ENCODE results near the gene MAP3K13. TPM values are rescaled to one million over a fixed set of nuclear protein-coding genes. Genes with fewer than 3 reads are reported as not detected.

Gene MAP3K13
- total and polyA plus RNA-seq, 10 donors = 13.2 to 20.9 (median 16.3) TPM

- Histone ChIP-seq H3K27me3 (replicated peaks in 1 of 7) (no peaks in the 10 kb centered on the region), H3K4me3 (no peak overlapping the region), H3K27ac (no peak overlapping the region), H3K9me3 (no peaks in the 10 kb centered on the region), H3K36me3 (no peaks in the 10 kb centered on the region), H3K4me1 (no peaks in the 10 kb centered on the region)
- intact Hi-C loops (cut with DNase I; ENCODE audit: low total_unique reads) = no loop called here
- no peak for DNase-seq
- TF ChIP-seq CTCF (IDR thresholded peaks at IDR 0.05 in 8 of 11, conservative IDR thresholded peaks at IDR 0.05 in 3 of 11) = no peak
- no peak for TF ChIP-seq POLR2AphosphoS5 (IDR thresholded peaks at IDR 0.05)
- no peak for TF ChIP-seq POLR2A (IDR thresholded peaks at IDR 0.05)
- 86 to 93% (median 89%) methylated on average over 5 of the region's 5 CpGs for WGBS, 5 donors
Measured at GRCh38 chr3:185356499-185356898, 6.4 kb upstream of the MAP3K13 start.

DNA sequence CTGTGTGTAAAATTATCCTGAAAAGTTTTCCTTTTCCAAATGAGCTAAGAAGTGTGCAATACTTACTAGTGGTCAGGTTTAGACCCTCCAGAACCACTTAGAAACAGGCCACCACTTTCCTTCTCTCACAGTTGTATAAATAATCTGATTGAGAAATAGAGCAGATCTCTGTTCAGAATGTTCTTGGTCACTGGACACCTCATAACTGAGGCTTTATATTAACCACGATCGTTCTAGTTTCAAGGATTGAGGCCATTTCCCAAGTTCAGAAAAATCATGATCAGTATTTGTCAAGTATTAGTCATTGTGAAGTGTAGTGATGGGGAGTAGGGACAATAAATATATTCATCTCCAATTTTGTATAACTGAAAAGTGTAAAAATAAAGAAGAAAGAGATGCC lies 1.0 kb upstream of the MAP3K13 start:
- Histone ChIP-seq H3K4me3 (no peak overlapping the region), H3K9me3 (no peaks in the 10 kb centered on the region), H3K27me3 (replicated peaks in 1 of 7) (peaks cover 0 to 27% (median 0%) of the 10 kb centered on the region in 7 donors), H3K4me1 (peaks cover 0 to 20% (median 6%) of the 10 kb centered on the region in 6 donors), H3K36me3 (no peaks in the 10 kb centered on the region), H3K27ac (no peak overlapping the region)
- intact Hi-C loops (cut with DNase I; ENCODE audit: low total_unique reads) = no loop called here
- no peak for DNase-seq
- TF ChIP-seq CTCF (IDR thresholded peaks at IDR 0.05 in 8 of 11, conservative IDR thresholded peaks at IDR 0.05 in 3 of 11) (no peak), POLR2A (IDR thresholded peaks at IDR 0.05) (no peak), POLR2AphosphoS5 (IDR thresholded peaks at IDR 0.05) (no peak)
- 84 to 98% (median 95%) methylated on average over 2 of the region's 2 CpGs for WGBS, 5 donors

- peak overlapping the region in 6 of 8 donors; percentile 40 to 55 (median 52) for H3K27ac ChIP-seq
- WGBS, 5 donors = 11 to 15% (median 11%) methylated on average over 8 of the region's 8 CpGs
Measured at GRCh38 chr3:185363662-185364203, 797 bp downstream of the MAP3K13 start.

More at GRCh38 chr3:185363662-185364203, 797 bp downstream of the MAP3K13 start:
- Histone ChIP-seq H3K4me1 (peaks cover 0 to 20% (median 6%) of the 10 kb centered on the region in 6 donors), H3K4me3 (peak overlapping the region; percentile 37 to 67 (median 43)), H3K27me3 (replicated peaks in 1 of 7) (peaks cover 0 to 27% (median 0%) of the 10 kb centered on the region in 7 donors), H3K36me3 (no peaks in the 10 kb centered on the region), H3K9me3 (no peaks in the 10 kb centered on the region)
- no peak for DNase-seq
- TF ChIP-seq CTCF (IDR thresholded peaks at IDR 0.05 in 8 of 11, conservative IDR thresholded peaks at IDR 0.05 in 3 of 11) (no peak), POLR2A (IDR thresholded peaks at IDR 0.05) (no peak), POLR2AphosphoS5 (IDR thresholded peaks at IDR 0.05) (no peak)
- intact Hi-C loops (cut with DNase I; ENCODE audit: low total_unique reads) = no loop called here
